Spinal cord (tissue), 10 donors: ENCODE results near the gene ADH1C. TPM values are rescaled to one million over a fixed set of nuclear protein-coding genes. Genes with fewer than 3 reads are reported as not detected.
"Not testable (repeated sequence)": the region's sequence is repeated elsewhere in the genome, so short reads cannot be mapped to it uniquely, and the experiment has no call there.

ENCODE experiments used
- DNase-seq, 6 donors: peaks; one replicate each; pipeline versions ENCODE4 v3.0.0 to v3.0.0-alpha.2; 2013 to 2015; ENCODE audit warnings: low spot score in 6 of 6, low read depth in 4 of 6
- H3K27ac ChIP-seq: one replicate; pipeline ENCODE4 v1.5.1; 2013; ENCODE audit warnings: low read depth, low read length, control low read depth
- H3K27me3 ChIP-seq: one replicate; pipeline ENCODE4 v1.6.1; 2013; ENCODE audit warnings: low read length; ENCODE audit not compliant: control insufficient read depth, insufficient read depth
- H3K36me3 ChIP-seq: one replicate; pipeline ENCODE4 v1.6.1; 2013; ENCODE audit warnings: low read length; ENCODE audit not compliant: control insufficient read depth, insufficient read depth
- H3K4me1 ChIP-seq: one replicate; pipeline ENCODE4 v1.6.1; 2013; ENCODE audit warnings: low read length; ENCODE audit not compliant: control insufficient read depth, insufficient read depth
- H3K4me3 ChIP-seq: one replicate; pipeline ENCODE4 v1.5.1; 2013; ENCODE audit warnings: low read depth, low read length, control low read depth
- H3K9me3 ChIP-seq: one replicate; pipeline ENCODE4 v1.6.1; 2013; ENCODE audit warnings: low read length; ENCODE audit not compliant: control insufficient read depth, insufficient read depth
- WGBS: methylation state at CpG from one replicate; pipeline ENCODE4 v1.1.5; 2013; ENCODE audit warnings: missing lambda C conversion rate; ENCODE audit not compliant: insufficient coverage; 5-methylcytosine and 5-hydroxymethylcytosine counted together
- polyA plus RNA-seq, 2 donors: library from polyadenylated mRNA; unstranded; fragments of 120-200 nt; gene quantifications; one replicate each; pipeline ENCODE4 v1.2.1, GENCODE V29; 2013; ENCODE audit not compliant: insufficient read length in 2 of 2
- total RNA-seq, 2 donors: library from RNA; depleted of rRNA in 1 of 2; stranded (reverse); fragments of 120-200 nt in 1 of 2; fragments of >200 nt in 1 of 2; gene quantifications; one replicate each; pipeline versions ENCODE4 v1.2.3 to v1.2.4, GENCODE V29; 2013 to 2014
- donor health status: healthy.

ADH1C gene
- total and polyA plus RNA-seq, 4 donors = 1.3 to 2.5 (median 1.5) TPM

- Histone ChIP-seq H3K4me1 (no peaks in the 10 kb centered on the region), H3K27ac (no peak overlapping the region), H3K4me3 (no peak overlapping the region), H3K9me3 (no peaks in the 10 kb centered on the region), H3K36me3 (no peaks in the 10 kb centered on the region), H3K27me3 (no peaks in the 10 kb centered on the region)
- no CpG with 5 or more reads among the region's 1 CpG for WGBS
- no peak for DNase-seq
Observed at GRCh38 chr4:99382745-99383360, 30.3 kb upstream of the ADH1C start.

- Histone ChIP-seq H3K4me1 (no peaks in the 10 kb centered on the region), H3K27me3 (no peaks in the 10 kb centered on the region), H3K27ac (no peak overlapping the region), H3K36me3 (no peaks in the 10 kb centered on the region), H3K4me3 (no peak overlapping the region), H3K9me3 (no peaks in the 10 kb centered on the region)
- no peak for DNase-seq
- no CpG with 5 or more reads among the region's 1 CpG for WGBS
Observed at GRCh38 chr4:99381588-99382175, 29.1 kb upstream of the ADH1C start.

GRCh38 chr4:99379571-99379970 is 27.0 kb upstream of the ADH1C start:
- Histone ChIP-seq H3K27ac (no peak overlapping the region), H3K4me3 (no peak overlapping the region), H3K27me3 (no peaks in the 10 kb centered on the region), H3K36me3 (no peaks in the 10 kb centered on the region), H3K4me1 (no peaks in the 10 kb centered on the region), H3K9me3 (peaks cover 2% of the 10 kb centered on the region)
- DNase-seq = no peak

- Histone ChIP-seq H3K4me3 (no peak overlapping the region), H3K36me3 (no peaks in the 10 kb centered on the region), H3K27ac (no peak overlapping the region), H3K9me3 (peaks cover 2% of the 10 kb centered on the region), H3K27me3 (no peaks in the 10 kb centered on the region), H3K4me1 (no peaks in the 10 kb centered on the region)
- 100% methylated on average over 1 of the region's 3 CpGs for WGBS
- DNase-seq = no peak
Observed at GRCh38 chr4:99378876-99379275, 26.3 kb upstream of the ADH1C start.

GRCh38 chr4:99377341-99377740 is 24.8 kb upstream of the ADH1C start:
- no CpG with 5 or more reads among the region's 6 CpGs for WGBS
- not testable (repeated sequence) for H3K27ac ChIP-seq, H3K4me3 ChIP-seq, H3K9me3 ChIP-seq, H3K4me1 ChIP-seq, H3K27me3 ChIP-seq, H3K36me3 ChIP-seq, DNase-seq

GRCh38 chr4:99372464-99372863 is 19.9 kb upstream of the ADH1C start:
- 100% methylated on average over 1 of the region's 2 CpGs for WGBS
- H3K9me3 ChIP-seq, H3K4me1 ChIP-seq, DNase-seq, H3K36me3 ChIP-seq, H3K27me3 ChIP-seq, H3K4me3 ChIP-seq, H3K27ac ChIP-seq: not testable (repeated sequence)

GRCh38 chr4:99367817-99368216 is 15.3 kb upstream of the ADH1C start:
- H3K27ac ChIP-seq, H3K27me3 ChIP-seq, H3K4me3 ChIP-seq, H3K4me1 ChIP-seq, H3K36me3 ChIP-seq, H3K9me3 ChIP-seq, DNase-seq: not testable (repeated sequence)
- no CpG with 5 or more reads among the region's 2 CpGs for WGBS

GRCh38 chr4:99366491-99366890 is 13.9 kb upstream of the ADH1C start:
- no peaks in the 10 kb centered on the region for H3K4me1 ChIP-seq
- H3K27me3 ChIP-seq = no peaks in the 10 kb centered on the region
- H3K4me3 ChIP-seq = no peak overlapping the region
- H3K27ac ChIP-seq = no peak overlapping the region
- H3K9me3 ChIP-seq = no peaks in the 10 kb centered on the region
- WGBS = no CpG with 5 or more reads among the region's 1 CpG
- no peaks in the 10 kb centered on the region for H3K36me3 ChIP-seq
- DNase-seq = no peak

- Histone ChIP-seq H3K27ac (no peak overlapping the region), H3K4me3 (no peak overlapping the region), H3K27me3 (no peaks in the 10 kb centered on the region), H3K4me1 (no peaks in the 10 kb centered on the region), H3K9me3 (no peaks in the 10 kb centered on the region), H3K36me3 (no peaks in the 10 kb centered on the region)
- DNase-seq = no peak
Observed at GRCh38 chr4:99362768-99363167, 10.2 kb upstream of the ADH1C start.

GRCh38 chr4:99361899-99362275 is 9.3 kb upstream of the ADH1C start:
- Histone ChIP-seq H3K27ac (no peak overlapping the region), H3K4me3 (no peak overlapping the region), H3K9me3 (no peaks in the 10 kb centered on the region), H3K27me3 (no peaks in the 10 kb centered on the region), H3K4me1 (no peaks in the 10 kb centered on the region), H3K36me3 (no peaks in the 10 kb centered on the region)
- DNase-seq = no peak
